DND-41 (cell line): Measurements from ENCODE around the gene IRF6.

ENCODE experiments used
- ATAC-seq: fragments of 200-7000 bp; cut with Tn5 transposase; 3 replicates; pipeline ENCODE4 v1.9.1; 2021; ENCODE audit warnings: low read depth; ENCODE audit not compliant: insufficient read depth
- DNase-seq: peaks from one replicate; pipeline ENCODE4 v3.0.0-alpha.2; 2020
- H2AFZ ChIP-seq: 2 replicates; pipeline ENCODE4 v1.6.0; 2012; ENCODE audit warnings: low read depth, low read length
- H3K27ac ChIP-seq: 2 replicates; pipeline ENCODE4 v1.5.1; 2012; ENCODE audit warnings: low read length, inconsistent platforms
- H3K27me3 ChIP-seq: fragments of 200-600 bp; sonication (generic); 2 replicates; pipeline ENCODE4 v1.6.0; 2012; ENCODE audit warnings: low read length, mild to moderate bottlenecking, inconsistent platforms; ENCODE audit not compliant: insufficient read depth, poor library complexity
- H3K36me3 ChIP-seq: 2 replicates; pipeline ENCODE4 v1.5.1; 2012; ENCODE audit warnings: low read length, inconsistent platforms; ENCODE audit not compliant: insufficient read depth
- H3K4me1 ChIP-seq: 2 replicates; pipeline ENCODE4 v1.5.1; 2012; ENCODE audit warnings: mild to moderate bottlenecking, low read length; ENCODE audit not compliant: insufficient read depth
- H3K4me2 ChIP-seq: 2 replicates; pipeline ENCODE4 v1.6.0; 2012; ENCODE audit warnings: mild to moderate bottlenecking, moderate library complexity, low read length, inconsistent platforms; ENCODE audit not compliant: insufficient read depth
- H3K4me3 ChIP-seq, 2 experiments: fragments of 200-600 bp in 1 of 2; shearing (Covaris generic) in 1 of 2; 2 replicates each; pipeline ENCODE4 v1.5.1; 2012 to 2016; ENCODE audit warnings: inconsistent platforms in 2 of 2, low read length in 2 of 2, mild to moderate bottlenecking in 2 of 2, low read depth in 1 of 2, moderate library complexity in 1 of 2
- H3K79me2 ChIP-seq: 2 replicates; pipeline ENCODE4 v1.6.0; 2012; ENCODE audit warnings: low read length, inconsistent platforms; ENCODE audit not compliant: insufficient read depth
- H3K9ac ChIP-seq: 2 replicates; pipeline ENCODE4 v1.6.0; 2012; ENCODE audit warnings: low read depth, mild to moderate bottlenecking, inconsistent platforms, low read length, moderate library complexity
- H3K9me3 ChIP-seq: 2 replicates; pipeline ENCODE4 v1.5.1; 2012; ENCODE audit warnings: low read length, moderate library complexity, mild to moderate bottlenecking, inconsistent platforms; ENCODE audit not compliant: insufficient read depth, severe bottlenecking
- H4K20me1 ChIP-seq: 2 replicates; pipeline ENCODE4 v1.6.0; 2012; ENCODE audit warnings: low read length; ENCODE audit not compliant: insufficient read depth
- CTCF ChIP-seq: IDR thresholded peaks from 2 replicates; pipeline ENCODE4 v1.5.1; 2012; ENCODE audit warnings: borderline replicate concordance, low read length, moderate library complexity, mild to moderate bottlenecking; ENCODE audit not compliant: poor library complexity, severe bottlenecking; ENCODE audit errors: extremely low read depth
- EZH2 ChIP-seq: IDR thresholded peaks from 3 replicates; pipeline ENCODE4 v1.6.1; 2012; ENCODE audit warnings: borderline replicate concordance, low read depth, mild to moderate bottlenecking, moderate library complexity, low read length, inconsistent platforms; ENCODE audit not compliant: severe bottlenecking

The IRF6 gene

DNA sequence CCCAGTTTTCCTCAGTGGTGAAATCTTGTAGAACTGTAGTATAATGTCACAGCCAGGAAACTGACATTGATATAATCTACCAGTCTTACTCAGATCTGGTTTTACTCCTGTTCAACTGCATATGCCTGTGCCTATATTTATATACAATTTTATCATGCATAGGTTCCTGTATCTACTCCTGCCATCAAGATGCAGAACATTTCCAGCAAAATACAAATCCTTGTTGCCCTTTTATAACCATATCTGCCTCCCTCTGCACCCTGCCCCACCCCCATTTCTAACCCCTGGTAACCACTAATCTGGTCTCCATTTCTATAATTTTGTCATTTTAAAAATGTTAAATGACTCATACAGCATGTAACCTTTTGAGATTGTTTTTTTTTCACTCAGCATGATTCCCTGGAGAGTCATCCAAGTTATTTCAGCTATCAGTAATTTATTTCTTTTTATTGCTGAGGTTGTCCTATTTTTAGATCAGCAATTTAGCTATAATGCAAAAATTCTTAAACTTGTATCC lies 29.9 kb upstream of the IRF6 start:
- TF ChIP-seq CTCF, result no peak
- TF ChIP-seq EZH2, result no peak
- H3K27ac ChIP-seq, result no peak overlapping the region
- DNase-seq (no peak), ATAC-seq (no peak)
- no peaks in the 10 kb centered on the region; the same call in 1 of the 2 replicates for H3K4me1 ChIP-seq
- H3K9ac ChIP-seq, result no peak overlapping the region
- peaks cover 6% of the 10 kb centered on the region; the same call in 1 of the 2 replicates for H3K79me2 ChIP-seq
- H2AFZ ChIP-seq, result no peak overlapping the region
- no peak overlapping the region for H3K4me3 ChIP-seq
- no peaks in the 10 kb centered on the region for H3K9me3 ChIP-seq
- no peak overlapping the region for H3K4me2 ChIP-seq
- peaks cover 96% of the 10 kb centered on the region for H3K36me3 ChIP-seq
- 0 out of 2 replicates have a peak, but pooled peaks cover 2% of the 10 kb centered on the region for H4K20me1 ChIP-seq
- H3K27me3 ChIP-seq, result no peaks in the 10 kb centered on the region

DNA sequence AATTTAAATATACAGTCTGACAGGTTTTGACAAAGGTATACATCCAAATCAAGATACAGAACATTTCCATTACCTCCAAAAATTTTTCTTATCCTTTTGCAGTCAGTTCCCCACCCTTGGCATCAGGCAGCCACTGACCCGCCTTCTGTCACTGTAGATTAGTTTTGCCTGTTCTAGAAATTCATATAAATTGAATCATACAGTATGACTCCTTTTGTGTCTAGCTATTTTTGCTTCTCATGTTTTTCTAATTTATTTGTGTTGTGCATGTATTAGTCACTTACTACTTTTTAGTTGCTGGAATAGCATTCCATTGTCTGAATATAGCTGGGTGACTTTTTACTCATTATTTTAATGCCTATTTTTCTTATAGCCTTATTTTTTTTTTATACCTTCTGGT lies 25.7 kb upstream of the IRF6 start:
- Histone ChIP-seq H3K27me3 (no peaks in the 10 kb centered on the region), H3K9ac (no peak overlapping the region), H3K79me2 (peaks cover 36% of the 10 kb centered on the region), H3K27ac (no peak overlapping the region), H3K4me2 (peak overlapping the region; percentile 18; the same call in 1 of the 2 replicates), H4K20me1 (no peaks in the 10 kb centered on the region), H2AFZ (no peak overlapping the region), H3K36me3 (peaks cover 69% of the 10 kb centered on the region), H3K9me3 (no peaks in the 10 kb centered on the region), H3K4me3 (no peak overlapping the region), H3K4me1 (peaks cover 25% of the 10 kb centered on the region)
- ATAC-seq (no peak), DNase-seq (no peak)
- TF ChIP-seq EZH2 (no peak), CTCF (no peak)

- peaks cover 28% of the 10 kb centered on the region for H3K4me1 ChIP-seq
- no peaks in the 10 kb centered on the region for H3K27me3 ChIP-seq
- DNase-seq (no peak), ATAC-seq (no peak)
- H3K27ac ChIP-seq, result no peak overlapping the region
- no peak overlapping the region for H3K4me2 ChIP-seq
- H3K4me3 ChIP-seq, result no peak overlapping the region
- no peak overlapping the region for H2AFZ ChIP-seq
- no peaks in the 10 kb centered on the region for H3K9me3 ChIP-seq
- H4K20me1 ChIP-seq, result no peaks in the 10 kb centered on the region
- TF ChIP-seq EZH2 (no peak), CTCF (no peak)
- peaks cover 61% of the 10 kb centered on the region for H3K36me3 ChIP-seq
- no peak overlapping the region for H3K9ac ChIP-seq
- peaks cover 36% of the 10 kb centered on the region for H3K79me2 ChIP-seq
These were observed 24.8 kb upstream of the IRF6 start for GRCh38 chr1:209830722-209831121.
